Body of pancreas (tissue), 4 donors: ENCODE results near the gene MYO10. TPM values are rescaled to one million over a fixed set of nuclear protein-coding genes. Genes with fewer than 3 reads are reported as not detected.

ENCODE experiments used
- ATAC-seq: fragments of 150-250 bp; one replicate; pipeline ENCODE4 v1.9.1; 2016
- DNase-seq, 4 donors: peaks; one replicate each; pipeline ENCODE4 v3.0.0-alpha.2; 2019
- H3K27ac ChIP-seq, 4 donors: fragments of 200-600 bp; sonication (generic); 1 replicate in 3 of 4; 2 replicates in 1 of 4; pipeline versions ENCODE4 v1.5.1 to v1.6.1; 2016 to 2019; ENCODE audit warnings: mild to moderate bottlenecking in 1 of 4, mixed read lengths in 1 of 4, moderate library complexity in 1 of 4
- H3K27me3 ChIP-seq, 2 donors: fragments of 200-600 bp; sonication (generic); one replicate each; pipeline ENCODE4 v1.6.0; 2016; ENCODE audit warnings: mild to moderate bottlenecking in 1 of 2
- H3K36me3 ChIP-seq, 2 donors: fragments of 200-600 bp; sonication (generic); replicated peaks in 1 of 2; 2 replicates each; pipeline ENCODE4 v1.5.1; 2016; ENCODE audit warnings: low read depth in 2 of 2; ENCODE audit not compliant: insufficient read depth in 1 of 2
- H3K4me1 ChIP-seq: fragments of 200-600 bp; sonication (generic); one replicate; pipeline ENCODE4 v1.6.0; 2016
- H3K4me3 ChIP-seq, 2 donors: fragments of 200-600 bp; sonication (generic); 1 replicate in 1 of 2; 2 replicates in 1 of 2; pipeline ENCODE4 v1.5.1; 2016 to 2019
- H3K9me3 ChIP-seq, 3 donors: fragments of 200-600 bp; sonication (generic); 1 replicate in 2 of 3; 2 replicates in 1 of 3; pipeline ENCODE4 v1.5.1; 2016
- CTCF ChIP-seq, 7 experiments: fragments of 450-650 bp in 4 of 7; fragments of 200-600 bp in 3 of 7; sonication (generic) in 3 of 7; IDR thresholded peaks; one replicate each; pipeline ENCODE4 v1.5.1; 2016 to 2019; ENCODE audit warnings: antibody characterized with exemption in 7 of 7
- POLR2A ChIP-seq, 3 donors: fragments of 450-650 bp; IDR thresholded peaks; one replicate each; pipeline ENCODE4 v1.6.1; 2016; ENCODE audit warnings: antibody characterized with exemption in 3 of 3, mild to moderate bottlenecking in 2 of 3
- WGBS, 2 donors: methylation state at CpG; one replicate each; pipeline ENCODE4 v1.1.5; 2017; 5-methylcytosine and 5-hydroxymethylcytosine counted together
- intact Hi-C: fragments of 100-400 bp; cut with DNase I; formaldehyde crosslinking; loops from one replicate; pipeline ENCODE4 v1.15.1; 2023
- total RNA-seq, 2 donors: library from RNA; depleted of rRNA; stranded (reverse); fragments of >200 nt; gene quantifications; one replicate each; pipeline ENCODE4 v1.1.0, GENCODE V29; 2016

MYO10 gene
- total RNA-seq, 2 donors from 2014 or later = 35.8 to 162 TPM

GRCh38 chr5:16894236-16895057 lies 41.6 kb downstream of the MYO10 start:
- 18 to 20% methylated on average over 13 of the region's 13 CpGs for WGBS, 2 donors
- ATAC-seq = peak; percentile 81
- H3K27ac ChIP-seq = peak overlapping the region; percentile 74 to 90 (median 86)
- no peaks in the 10 kb centered on the region for H3K27me3 ChIP-seq
- intact Hi-C loops = no loop called here
- H3K4me1 ChIP-seq = peaks cover 97% of the 10 kb centered on the region
- peak; percentile 49 to 80 (median 58) for DNase-seq
- no peaks in the 10 kb centered on the region for H3K36me3 ChIP-seq
- no peak for TF ChIP-seq CTCF (IDR thresholded peaks at IDR 0.05)
- TF ChIP-seq POLR2A (IDR thresholded peaks at IDR 0.05) = peak in 1 of 3 donors; percentile 27
- H3K4me3 ChIP-seq = no peak overlapping the region
- no peaks in the 10 kb centered on the region for H3K9me3 ChIP-seq

- ATAC-seq (no peak), DNase-seq (no peak)
- no peaks in the 10 kb centered on the region for H3K9me3 ChIP-seq
- H3K4me1 ChIP-seq = peaks cover 94% of the 10 kb centered on the region
- WGBS, 2 donors = 72 to 81% methylated on average over 8 of the region's 8 CpGs
- H3K4me3 ChIP-seq = no peak overlapping the region
- no peaks in the 10 kb centered on the region for H3K36me3 ChIP-seq
- no peaks in the 10 kb centered on the region for H3K27me3 ChIP-seq
- intact Hi-C loops = no loop called here
- H3K27ac ChIP-seq = peak overlapping the region in 3 of 4 donors; percentile 52 to 71 (median 70)
- no peak for TF ChIP-seq CTCF (IDR thresholded peaks at IDR 0.05)
- no peak for TF ChIP-seq POLR2A (IDR thresholded peaks at IDR 0.05)
Observed at GRCh38 chr5:16891033-16891432, 45.1 kb downstream of the MYO10 start.

- Histone ChIP-seq H3K36me3 (no peaks in the 10 kb centered on the region), H3K4me3 (no peak overlapping the region), H3K9me3 (no peaks in the 10 kb centered on the region), H3K27me3 (no peaks in the 10 kb centered on the region), H3K27ac (peak overlapping the region; percentile 42 to 71 (median 61)), H3K4me1 (peaks cover 94% of the 10 kb centered on the region)
- 7 to 8% methylated on average over 5 of the region's 5 CpGs for WGBS, 2 donors
- TF ChIP-seq CTCF (IDR thresholded peaks at IDR 0.05) (no peak), POLR2A (IDR thresholded peaks at IDR 0.05) (no peak)
- peak; percentile 24 for ATAC-seq
- DNase-seq = peak in 1 of 4 donors; percentile 46
- intact Hi-C loops = no loop called here
Observed at GRCh38 chr5:16889972-16890519, 46.0 kb downstream of the MYO10 start.

- DNase-seq (no peak), ATAC-seq (no peak)
- peak overlapping the region; percentile 42 to 71 (median 61) for H3K27ac ChIP-seq
- WGBS, 2 donors = 78 to 83% methylated on average over 8 of the region's 8 CpGs
- no peak for TF ChIP-seq CTCF (IDR thresholded peaks at IDR 0.05)
- TF ChIP-seq POLR2A (IDR thresholded peaks at IDR 0.05) = no peak
- no peaks in the 10 kb centered on the region for H3K27me3 ChIP-seq
- no peak overlapping the region for H3K4me3 ChIP-seq
- H3K9me3 ChIP-seq = no peaks in the 10 kb centered on the region
- H3K4me1 ChIP-seq = peaks cover 94% of the 10 kb centered on the region
- H3K36me3 ChIP-seq = no peaks in the 10 kb centered on the region
- intact Hi-C loops = no loop called here
Observed at GRCh38 chr5:16889203-16889971, 46.7 kb downstream of the MYO10 start.
